GM23338 (cell line): Measurements from ENCODE around the gene HTR7. TPM values are rescaled to one million over a fixed set of nuclear protein-coding genes. Genes with fewer than 3 reads are reported as not detected.

Source experiments
- ATAC-seq: fragments of 200-7000 bp; cut with Tn5 transposase; 3 replicates; pipeline ENCODE4 v1.9.1; 2020
- DNase-seq: peaks from one replicate; pipeline ENCODE4 v3.0.0-alpha.2; 2015; ENCODE audit warnings: low spot score
- H2AFZ ChIP-seq: fragments of 200-600 bp; sonication (generic); 2 replicates; pipeline ENCODE4 v1.8.0; 2016; ENCODE audit warnings: antibody characterized with exemption, mild to moderate bottlenecking, moderate library complexity
- H3F3A ChIP-seq: fragments of 200-600 bp; sonication (generic); replicated peaks from 2 replicates; pipeline ENCODE4 v1.8.0; 2017; ENCODE audit warnings: antibody characterized with exemption, mixed run types, low read depth
- H3K27ac ChIP-seq: fragments of 200-600 bp; sonication (generic); 2 replicates; pipeline ENCODE4 v1.6.1; 2016; ENCODE audit warnings: low read depth
- H3K27me3 ChIP-seq: fragments of 200-600 bp; sonication (generic); 2 replicates; pipeline ENCODE4 v1.8.0; 2016; ENCODE audit warnings: mild to moderate bottlenecking, mixed run types, moderate library complexity; ENCODE audit not compliant: insufficient read depth
- H3K36me3 ChIP-seq: fragments of 200-600 bp; sonication (generic); 2 replicates; pipeline ENCODE4 v1.8.0; 2016; ENCODE audit warnings: mild to moderate bottlenecking; ENCODE audit not compliant: insufficient read depth
- H3K4me1 ChIP-seq: fragments of 200-600 bp; sonication (generic); 2 replicates; pipeline ENCODE4 v1.8.0; 2016; ENCODE audit warnings: mild to moderate bottlenecking, moderate library complexity; ENCODE audit not compliant: insufficient read depth
- H3K4me2 ChIP-seq: fragments of 200-600 bp; sonication (generic); 2 replicates; pipeline ENCODE4 v1.7.1; 2017; ENCODE audit warnings: mixed run types
- H3K4me3 ChIP-seq: fragments of 200-600 bp; sonication (generic); 2 replicates; pipeline ENCODE4 v1.6.1; 2016; ENCODE audit warnings: mixed run types
- H3K79me2 ChIP-seq: fragments of 200-600 bp; sonication (generic); replicated peaks from 2 replicates; pipeline ENCODE4 v1.8.0; 2017; ENCODE audit warnings: mild to moderate bottlenecking; ENCODE audit not compliant: insufficient read depth
- H3K9me2 ChIP-seq: fragments of 200-600 bp; sonication (generic); 2 replicates; pipeline ENCODE4 v1.8.0; 2017; ENCODE audit not compliant: insufficient read depth
- H4K20me1 ChIP-seq: fragments of 200-600 bp; sonication (generic); replicated peaks from 2 replicates; pipeline ENCODE4 v1.8.0; 2017; ENCODE audit warnings: mild to moderate bottlenecking; ENCODE audit not compliant: insufficient read depth
- H3K27ac Mint-ChIP-seq: 2 replicates; pipeline ENCODE4 v1.8.0; 2020; ENCODE audit warnings: inconsistent platforms, mild to moderate bottlenecking, moderate library complexity, mixed read lengths
- H3K27me3 Mint-ChIP-seq: 3 replicates; pipeline ENCODE4 v1.8.0; 2022; ENCODE audit warnings: low read depth, mild to moderate bottlenecking, moderate library complexity, mixed read lengths, inconsistent platforms; ENCODE audit not compliant: insufficient read depth, poor library complexity
- H3K36me3 Mint-ChIP-seq: 3 replicates; pipeline ENCODE4 v1.8.0; 2021; ENCODE audit warnings: low read depth, mild to moderate bottlenecking, inconsistent platforms, moderate library complexity, mixed read lengths
- H3K4me1 Mint-ChIP-seq: 3 replicates; pipeline ENCODE4 v1.8.0; 2020; ENCODE audit warnings: mild to moderate bottlenecking, inconsistent platforms, mixed read lengths
- H3K4me3 Mint-ChIP-seq: 3 replicates; pipeline ENCODE4 v1.8.0; 2021; ENCODE audit warnings: moderate library complexity, mild to moderate bottlenecking, inconsistent platforms, mixed read lengths
- H3K9me3 Mint-ChIP-seq: 3 replicates; pipeline ENCODE4 v1.8.0; 2020; ENCODE audit warnings: moderate library complexity, mild to moderate bottlenecking, inconsistent platforms, mixed read lengths
- CREB1 ChIP-seq: fragments of 250-450 bp; sonication (Bioruptor Pico); IDR thresholded peaks from 2 replicates; pipeline ENCODE4 v1.5.0; 2020; ENCODE audit warnings: low read depth, mild to moderate bottlenecking, moderate library complexity
- EZH2 ChIP-seq: fragments of 200-600 bp; sonication (generic); IDR thresholded peaks from one replicate; pipeline ENCODE4 v1.8.0; 2017; ENCODE audit warnings: antibody characterized with exemption, mild to moderate bottlenecking, low read depth; ENCODE audit not compliant: unreplicated experiment
- EZH2phosphoT487 ChIP-seq: fragments of 200-600 bp; sonication (generic); IDR thresholded peaks from one replicate; pipeline ENCODE4 v1.8.1; 2018; ENCODE audit warnings: antibody characterized with exemption; ENCODE audit not compliant: unreplicated experiment
- NANOG ChIP-seq: IDR thresholded peaks from 2 replicates; pipeline ENCODE4 v1.6.1; 2016; ENCODE audit warnings: antibody characterized with exemption, borderline replicate concordance
- POLR2AphosphoS5 ChIP-seq: IDR thresholded peaks from 2 replicates; pipeline ENCODE4 v1.6.1; 2016; ENCODE audit warnings: antibody characterized with exemption, low read depth
- STAT1 ChIP-seq: IDR thresholded peaks from one replicate; pipeline ENCODE4 v1.6.1; 2016; ENCODE audit warnings: antibody characterized with exemption; ENCODE audit not compliant: unreplicated experiment
- ZNF114 ChIP-seq: fragments of 250-450 bp; sonication (Bioruptor Pico); IDR thresholded peaks from 2 replicates; pipeline ENCODE4 v1.5.0; 2020; ENCODE audit warnings: mild to moderate bottlenecking, moderate library complexity
- ZNF331 ChIP-seq: fragments of 250-450 bp; sonication (Bioruptor Pico); IDR thresholded peaks from 2 replicates; pipeline ENCODE4 v1.5.0; 2020; ENCODE audit warnings: low read depth, mild to moderate bottlenecking, moderate library complexity
- polyA plus RNA-seq: library from polyadenylated mRNA; unstranded; fragments of >200 nt; fragmentation: Nextera tagmentation; extraction: Ambion mirVana; gene quantifications from 2 replicates; pipeline ENCODE4 v1.2.1, GENCODE V29; 2016
- total RNA-seq: library from RNA; depleted of rRNA; stranded (reverse); fragments of >200 nt; shearing (Covaris generic); gene quantifications from 2 replicates; pipeline ENCODE4 v1.2.3, GENCODE V29; 2014
- TF ChIP-seq, protein P1 (sequence below): IDR thresholded peaks from one replicate; pipeline ENCODE4 v1.6.1; 2018; ENCODE audit warnings: antibody characterized with exemption; ENCODE audit not compliant: unreplicated experiment
- TF ChIP-seq, protein P2 (sequence below): IDR thresholded peaks from 2 replicates; pipeline ENCODE4 v1.6.1; 2016; ENCODE audit warnings: antibody characterized with exemption
- TF ChIP-seq, protein P3 (sequence below), 2 experiments: fragments of 200-600 bp in 1 of 2; sonication (generic) in 1 of 2; conservative IDR thresholded peaks; 2 replicates each; pipeline versions ENCODE4 v1.5.1 to v1.6.1; 2016 to 2017; ENCODE audit warnings: antibody characterized with exemption in 2 of 2, low read depth in 2 of 2, mild to moderate bottlenecking in 2 of 2, moderate library complexity in 1 of 2

HTR7 gene
- total and polyA plus RNA-seq, 2 experiments from 2014 or later, result 7.0 to 42.2 TPM

DNA sequence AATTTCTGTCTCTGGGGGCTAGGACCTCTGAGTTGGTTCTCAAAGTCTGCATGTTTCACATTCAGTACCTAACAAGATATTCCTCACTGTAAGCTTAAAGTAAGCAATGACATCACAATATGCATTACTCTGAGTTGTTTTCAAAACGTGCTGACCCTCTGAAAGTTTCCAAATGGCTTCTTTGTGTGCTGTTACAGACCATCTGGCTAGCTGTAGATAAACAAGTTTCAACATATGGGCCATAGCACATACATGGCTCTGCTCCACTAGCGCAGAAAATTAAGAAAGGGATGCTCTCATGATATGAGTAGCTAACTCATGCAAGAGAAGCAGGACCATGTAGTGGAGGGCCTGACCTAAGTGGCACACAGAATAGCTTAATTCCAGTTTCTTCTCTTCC, 119.0 kb downstream of the HTR7 start:
- peaks cover 12% of the 10 kb centered on the region for H3K4me1 Mint-ChIP-seq
- H3K27me3 Mint-ChIP-seq, result no peaks in the 10 kb centered on the region
- Histone ChIP-seq H3K4me3 (no peak overlapping the region), H3F3A (no peaks in the 10 kb centered on the region), H3K27me3 (no peaks in the 10 kb centered on the region), H3K4me1 (0 out of 2 replicates have a peak, but pooled peaks cover 3% of the 10 kb centered on the region), H3K36me3 (no peaks in the 10 kb centered on the region), H3K79me2 (no peaks in the 10 kb centered on the region; the same call in none of the 2 replicates), H3K27ac (no peak overlapping the region), H3K4me2 (no peak overlapping the region), H2AFZ (no peak overlapping the region), H4K20me1 (no peaks in the 10 kb centered on the region; the same call in 1 of the 2 replicates), H3K9me2 (no peaks in the 10 kb centered on the region)
- no peak for ATAC-seq
- H3K36me3 Mint-ChIP-seq, result peaks cover 7% of the 10 kb centered on the region; the same call in 2 of the 3 replicates
- H3K27ac Mint-ChIP-seq, result no peak overlapping the region
- H3K9me3 Mint-ChIP-seq, result no peaks in the 10 kb centered on the region
- TF ChIP-seq, protein P1, sequence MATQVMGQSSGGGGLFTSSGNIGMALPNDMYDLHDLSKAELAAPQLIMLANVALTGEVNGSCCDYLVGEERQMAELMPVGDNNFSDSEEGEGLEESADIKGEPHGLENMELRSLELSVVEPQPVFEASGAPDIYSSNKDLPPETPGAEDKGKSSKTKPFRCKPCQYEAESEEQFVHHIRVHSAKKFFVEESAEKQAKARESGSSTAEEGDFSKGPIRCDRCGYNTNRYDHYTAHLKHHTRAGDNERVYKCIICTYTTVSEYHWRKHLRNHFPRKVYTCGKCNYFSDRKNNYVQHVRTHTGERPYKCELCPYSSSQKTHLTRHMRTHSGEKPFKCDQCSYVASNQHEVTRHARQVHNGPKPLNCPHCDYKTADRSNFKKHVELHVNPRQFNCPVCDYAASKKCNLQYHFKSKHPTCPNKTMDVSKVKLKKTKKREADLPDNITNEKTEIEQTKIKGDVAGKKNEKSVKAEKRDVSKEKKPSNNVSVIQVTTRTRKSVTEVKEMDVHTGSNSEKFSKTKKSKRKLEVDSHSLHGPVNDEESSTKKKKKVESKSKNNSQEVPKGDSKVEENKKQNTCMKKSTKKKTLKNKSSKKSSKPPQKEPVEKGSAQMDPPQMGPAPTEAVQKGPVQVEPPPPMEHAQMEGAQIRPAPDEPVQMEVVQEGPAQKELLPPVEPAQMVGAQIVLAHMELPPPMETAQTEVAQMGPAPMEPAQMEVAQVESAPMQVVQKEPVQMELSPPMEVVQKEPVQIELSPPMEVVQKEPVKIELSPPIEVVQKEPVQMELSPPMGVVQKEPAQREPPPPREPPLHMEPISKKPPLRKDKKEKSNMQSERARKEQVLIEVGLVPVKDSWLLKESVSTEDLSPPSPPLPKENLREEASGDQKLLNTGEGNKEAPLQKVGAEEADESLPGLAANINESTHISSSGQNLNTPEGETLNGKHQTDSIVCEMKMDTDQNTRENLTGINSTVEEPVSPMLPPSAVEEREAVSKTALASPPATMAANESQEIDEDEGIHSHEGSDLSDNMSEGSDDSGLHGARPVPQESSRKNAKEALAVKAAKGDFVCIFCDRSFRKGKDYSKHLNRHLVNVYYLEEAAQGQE, result no peak
- TF ChIP-seq, protein P2, sequence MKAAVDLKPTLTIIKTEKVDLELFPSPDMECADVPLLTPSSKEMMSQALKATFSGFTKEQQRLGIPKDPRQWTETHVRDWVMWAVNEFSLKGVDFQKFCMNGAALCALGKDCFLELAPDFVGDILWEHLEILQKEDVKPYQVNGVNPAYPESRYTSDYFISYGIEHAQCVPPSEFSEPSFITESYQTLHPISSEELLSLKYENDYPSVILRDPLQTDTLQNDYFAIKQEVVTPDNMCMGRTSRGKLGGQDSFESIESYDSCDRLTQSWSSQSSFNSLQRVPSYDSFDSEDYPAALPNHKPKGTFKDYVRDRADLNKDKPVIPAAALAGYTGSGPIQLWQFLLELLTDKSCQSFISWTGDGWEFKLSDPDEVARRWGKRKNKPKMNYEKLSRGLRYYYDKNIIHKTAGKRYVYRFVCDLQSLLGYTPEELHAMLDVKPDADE, result no peak
- TF ChIP-seq, protein P3, sequence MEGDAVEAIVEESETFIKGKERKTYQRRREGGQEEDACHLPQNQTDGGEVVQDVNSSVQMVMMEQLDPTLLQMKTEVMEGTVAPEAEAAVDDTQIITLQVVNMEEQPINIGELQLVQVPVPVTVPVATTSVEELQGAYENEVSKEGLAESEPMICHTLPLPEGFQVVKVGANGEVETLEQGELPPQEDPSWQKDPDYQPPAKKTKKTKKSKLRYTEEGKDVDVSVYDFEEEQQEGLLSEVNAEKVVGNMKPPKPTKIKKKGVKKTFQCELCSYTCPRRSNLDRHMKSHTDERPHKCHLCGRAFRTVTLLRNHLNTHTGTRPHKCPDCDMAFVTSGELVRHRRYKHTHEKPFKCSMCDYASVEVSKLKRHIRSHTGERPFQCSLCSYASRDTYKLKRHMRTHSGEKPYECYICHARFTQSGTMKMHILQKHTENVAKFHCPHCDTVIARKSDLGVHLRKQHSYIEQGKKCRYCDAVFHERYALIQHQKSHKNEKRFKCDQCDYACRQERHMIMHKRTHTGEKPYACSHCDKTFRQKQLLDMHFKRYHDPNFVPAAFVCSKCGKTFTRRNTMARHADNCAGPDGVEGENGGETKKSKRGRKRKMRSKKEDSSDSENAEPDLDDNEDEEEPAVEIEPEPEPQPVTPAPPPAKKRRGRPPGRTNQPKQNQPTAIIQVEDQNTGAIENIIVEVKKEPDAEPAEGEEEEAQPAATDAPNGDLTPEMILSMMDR (conservative IDR thresholded peaks at IDR 0.05; ENCODE audit: low read depth in 2 of 2), result no peak
- no peak for TF ChIP-seq STAT1
- no peak for TF ChIP-seq ZNF331
- TF ChIP-seq POLR2AphosphoS5, result no peak
- no peak for TF ChIP-seq EZH2
- no peak for TF ChIP-seq ZNF114
- TF ChIP-seq CREB1, result no peak
- no peak for TF ChIP-seq EZH2phosphoT487
- TF ChIP-seq NANOG, result no peak
- no peak for DNase-seq
- H3K4me3 Mint-ChIP-seq, result no peak overlapping the region
